ENCODE measurements around the gene CYP26C1.

CYP26C1 gene

DNA sequence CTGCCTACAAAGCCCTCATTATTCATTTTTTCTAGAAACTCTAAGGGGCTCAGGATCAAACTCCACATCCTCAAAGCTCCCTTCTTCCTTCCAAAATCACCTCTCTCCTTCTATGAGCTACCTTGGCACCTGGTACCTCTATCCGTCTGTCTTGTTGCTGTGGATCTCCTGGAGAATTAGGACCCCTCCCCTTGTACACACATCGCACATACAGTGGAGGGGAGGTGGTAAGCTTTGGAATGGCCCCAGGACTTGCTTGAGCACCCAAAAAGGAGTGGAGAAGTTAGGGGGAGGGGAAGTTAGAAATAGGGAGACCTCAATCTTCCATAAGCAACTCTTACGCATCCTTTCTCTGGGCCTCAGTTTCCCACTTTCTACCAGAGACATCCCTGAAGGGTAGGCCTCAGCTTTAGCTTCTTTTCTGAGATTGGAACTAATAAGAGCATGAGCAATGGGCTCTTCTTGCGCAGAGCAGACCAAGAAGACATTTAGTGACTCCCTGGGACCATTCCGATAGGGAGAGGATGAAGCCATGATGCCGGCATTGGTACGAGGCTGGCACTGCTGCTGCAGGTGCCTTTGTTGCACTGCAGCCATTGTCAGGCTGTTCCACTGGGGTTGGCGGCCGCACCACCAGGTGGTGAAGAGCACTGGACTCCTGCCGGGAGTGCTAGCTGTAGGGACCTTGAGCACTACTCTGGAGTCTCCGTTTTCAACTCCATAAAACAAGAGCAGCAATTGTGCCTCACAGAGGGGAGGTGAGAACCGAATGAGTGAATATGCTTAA, 4.5 kb downstream of the CYP26C1 start:
- DNase-seq: no peak

DNA sequence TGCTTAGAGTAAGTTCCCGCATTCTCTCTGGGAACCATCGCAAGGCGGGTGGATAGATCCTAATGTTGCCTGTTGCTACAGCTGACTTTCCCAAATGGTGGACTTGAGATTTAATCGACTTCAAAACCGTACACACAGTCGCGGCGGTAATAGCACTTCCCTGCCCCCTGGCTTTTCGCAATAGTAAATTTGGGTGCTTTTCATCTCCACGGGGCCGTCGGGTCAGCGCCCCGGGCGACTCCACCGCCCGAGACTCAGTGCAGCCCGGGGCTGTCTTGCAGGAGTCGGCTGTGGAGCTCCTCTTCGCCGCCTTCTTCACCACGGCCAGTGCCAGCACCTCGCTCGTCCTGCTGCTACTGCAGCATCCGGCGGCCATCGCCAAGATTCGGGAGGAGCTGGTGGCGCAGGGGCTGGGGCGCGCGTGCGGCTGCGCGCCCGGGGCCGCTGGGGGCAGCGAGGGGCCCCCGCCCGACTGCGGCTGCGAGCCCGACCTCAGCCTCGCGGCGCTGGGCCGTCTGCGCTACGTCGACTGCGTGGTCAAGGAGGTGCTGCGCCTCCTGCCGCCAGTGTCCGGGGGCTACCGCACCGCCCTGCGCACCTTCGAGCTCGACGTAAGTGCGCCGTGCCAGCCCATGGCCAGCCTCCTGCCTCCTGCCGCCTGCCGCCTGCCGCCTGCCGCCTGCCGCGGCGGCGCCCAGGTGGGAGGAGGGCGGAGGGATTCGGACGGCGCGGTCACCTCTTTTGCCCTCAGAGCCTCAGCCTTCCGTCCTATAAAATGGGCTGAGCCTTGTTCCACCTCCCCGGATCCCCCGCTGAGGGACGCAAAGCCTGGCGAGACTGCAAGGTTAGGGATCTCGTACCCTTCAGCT, 5.3 kb downstream of the CYP26C1 start:
- no peak for DNase-seq

DNA sequence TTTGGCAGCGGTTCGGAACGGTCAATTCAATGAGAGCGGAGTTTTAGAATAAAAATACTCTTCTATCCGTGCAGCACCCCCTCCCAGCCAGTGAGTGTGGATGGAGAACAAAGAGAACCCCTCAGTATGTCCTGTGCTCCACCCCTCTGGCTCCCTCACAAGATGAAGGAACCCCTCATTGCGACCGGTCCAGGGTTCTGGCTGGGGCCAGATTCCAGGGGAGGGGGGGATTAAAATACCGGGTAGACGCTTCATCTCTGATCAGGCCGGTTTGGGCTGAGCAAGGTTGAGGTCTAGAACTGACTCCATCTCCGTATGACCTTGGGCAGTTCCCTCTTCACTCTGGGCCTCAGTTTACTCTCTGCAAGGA, 5.9 kb downstream of the CYP26C1 start:
- DNase-seq: no peak

DNA sequence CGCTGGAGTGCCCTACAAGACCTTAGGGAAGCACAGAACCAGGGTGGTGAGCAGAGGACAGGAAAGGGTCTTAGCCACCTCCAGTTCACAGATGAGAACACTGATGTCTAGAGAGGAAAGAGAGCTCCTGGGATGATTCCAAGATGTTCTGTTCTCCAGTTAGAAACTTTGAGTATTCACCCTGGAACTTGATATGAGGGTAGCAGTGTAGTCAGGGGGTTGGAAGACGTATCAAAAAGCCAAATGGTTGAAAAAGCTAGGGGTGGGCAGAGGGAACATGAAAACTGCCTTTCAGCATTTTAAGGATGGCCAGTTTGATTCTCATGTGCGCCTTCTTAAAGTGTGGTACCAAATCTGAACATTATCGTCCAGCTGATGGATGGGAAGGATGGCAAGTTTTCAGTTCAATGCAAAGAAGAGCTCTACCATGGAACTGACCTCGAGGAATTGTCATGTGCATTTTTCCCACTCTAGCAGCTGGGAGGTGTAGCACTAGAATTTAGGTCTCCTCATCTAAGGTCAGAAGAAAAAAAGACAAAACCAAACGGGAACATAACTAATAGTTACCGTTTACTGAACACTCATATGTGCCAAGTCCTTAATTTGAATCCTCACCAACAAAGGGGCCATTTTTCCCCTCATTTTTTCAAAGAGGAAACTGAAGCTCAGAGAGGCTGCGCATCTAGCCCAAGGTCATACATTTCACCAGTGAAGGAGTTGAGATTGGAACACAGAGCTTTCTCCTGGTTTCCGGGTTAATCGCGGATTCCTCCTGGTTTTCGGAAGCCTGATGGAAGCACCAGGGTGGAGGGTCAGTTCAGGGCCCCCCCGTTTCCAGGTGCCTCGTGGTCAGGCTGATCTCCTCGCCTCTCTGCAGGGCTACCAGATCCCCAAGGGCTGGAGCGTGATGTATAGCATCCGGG, 7.1 kb downstream of the CYP26C1 start:
- DNase-seq: no peak

DNA sequence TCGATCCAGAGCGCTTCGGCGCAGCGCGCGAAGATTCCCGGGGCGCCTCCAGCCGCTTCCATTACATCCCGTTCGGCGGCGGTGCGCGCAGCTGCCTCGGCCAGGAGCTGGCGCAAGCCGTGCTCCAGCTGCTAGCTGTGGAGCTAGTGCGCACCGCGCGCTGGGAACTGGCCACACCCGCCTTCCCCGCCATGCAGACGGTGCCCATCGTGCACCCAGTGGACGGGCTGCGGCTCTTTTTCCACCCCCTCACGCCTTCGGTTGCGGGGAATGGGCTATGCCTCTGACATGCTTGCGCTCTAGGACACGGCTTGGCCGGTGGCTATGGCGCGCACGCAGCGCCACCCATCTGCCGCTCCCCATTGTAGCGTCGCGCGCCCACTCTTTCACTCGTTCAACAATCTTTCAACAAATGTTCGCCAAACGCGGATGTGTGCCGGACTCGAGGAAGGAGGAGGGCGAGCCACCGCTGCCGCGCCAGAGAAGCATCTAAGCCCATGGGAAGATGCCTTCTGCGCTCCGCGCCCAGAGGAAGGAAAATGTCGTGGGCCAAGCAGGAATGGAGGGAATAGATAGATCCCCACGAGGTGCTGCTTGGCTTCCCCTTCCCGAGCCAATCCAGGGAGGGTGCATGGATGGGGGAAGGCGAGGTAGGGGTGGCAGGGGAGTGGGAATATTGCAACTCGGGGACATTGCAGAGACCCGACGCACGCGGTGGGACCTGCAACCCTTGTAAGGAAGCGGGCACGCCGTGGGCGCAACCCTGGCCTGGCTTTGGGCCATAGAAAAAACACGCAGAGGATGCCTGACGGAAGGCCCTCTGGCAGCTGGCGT, 8.0 kb downstream of the CYP26C1 start:
- DNase-seq: no peak

DNA sequence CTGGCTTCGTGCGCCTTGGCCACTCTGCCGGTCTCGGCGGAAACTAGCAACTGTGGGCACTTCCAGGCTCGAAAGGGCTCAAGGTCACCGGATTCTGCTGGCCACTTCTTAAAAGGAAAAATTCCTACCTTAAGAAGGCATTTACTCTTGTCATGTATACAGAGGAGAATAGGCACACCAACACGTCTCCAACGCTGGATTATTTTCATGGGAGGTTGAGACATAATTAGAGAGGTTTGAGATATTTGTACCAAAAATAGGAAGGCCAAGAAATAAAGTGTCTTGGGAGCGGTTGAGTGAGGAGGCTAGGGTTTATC, 8.6 kb downstream of the CYP26C1 start:
- no peak for DNase-seq

DNA sequence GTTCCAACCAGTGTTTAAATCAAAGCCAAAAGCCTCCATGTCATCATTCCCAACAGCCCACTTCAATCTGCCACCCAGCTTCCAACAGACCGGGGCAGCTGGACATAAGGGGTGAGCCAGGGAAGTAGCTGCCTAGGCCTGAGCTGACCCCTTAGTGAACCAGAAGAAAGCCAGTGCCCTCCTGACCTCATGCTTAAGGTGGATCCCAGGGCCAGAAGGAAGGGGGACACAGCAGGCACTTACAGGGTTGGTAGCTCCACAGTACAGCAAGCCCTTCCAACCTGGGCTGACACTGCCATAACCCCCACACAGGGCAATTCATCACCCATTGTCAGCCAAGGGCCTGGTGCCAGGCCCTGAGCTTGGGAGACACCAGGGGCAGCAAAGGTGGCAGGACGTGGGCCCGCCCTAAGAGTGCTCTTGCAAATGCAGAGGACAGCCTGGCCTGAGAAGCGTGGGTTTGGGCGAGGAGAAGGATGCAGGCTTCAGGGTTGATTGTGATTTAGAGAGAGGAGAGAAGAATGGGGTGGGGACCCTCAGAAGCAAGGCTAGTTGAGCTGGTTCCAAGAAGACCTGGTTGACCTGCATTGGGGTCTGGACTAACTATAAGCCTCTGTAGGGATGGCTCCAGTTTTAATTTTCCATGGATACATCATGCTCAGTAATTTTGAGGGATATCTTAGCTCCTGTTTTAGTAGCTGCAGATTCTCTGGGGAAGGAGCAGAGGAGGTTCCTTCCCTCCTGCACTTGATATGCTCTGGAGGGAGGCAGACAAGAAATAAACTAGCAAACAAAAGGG, 10.0 kb downstream of the CYP26C1 start:
- DNase-seq: no peak

DNA sequence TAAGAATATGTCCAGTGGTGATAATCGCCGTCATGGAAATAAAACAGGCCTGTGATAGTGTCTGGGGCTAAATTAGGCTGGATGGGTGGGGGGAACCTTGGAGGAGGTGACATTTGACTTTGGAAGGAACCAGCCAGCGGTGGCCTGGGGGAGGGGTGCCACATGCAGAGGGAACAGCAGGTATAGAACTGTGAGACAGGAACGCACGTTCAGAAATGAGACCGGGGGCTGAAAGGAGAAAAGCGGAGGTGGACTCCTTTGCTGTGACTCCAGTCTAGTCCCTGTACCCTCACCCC, 10.5 kb downstream of the CYP26C1 start:
- DNase-seq: no peak

DNA sequence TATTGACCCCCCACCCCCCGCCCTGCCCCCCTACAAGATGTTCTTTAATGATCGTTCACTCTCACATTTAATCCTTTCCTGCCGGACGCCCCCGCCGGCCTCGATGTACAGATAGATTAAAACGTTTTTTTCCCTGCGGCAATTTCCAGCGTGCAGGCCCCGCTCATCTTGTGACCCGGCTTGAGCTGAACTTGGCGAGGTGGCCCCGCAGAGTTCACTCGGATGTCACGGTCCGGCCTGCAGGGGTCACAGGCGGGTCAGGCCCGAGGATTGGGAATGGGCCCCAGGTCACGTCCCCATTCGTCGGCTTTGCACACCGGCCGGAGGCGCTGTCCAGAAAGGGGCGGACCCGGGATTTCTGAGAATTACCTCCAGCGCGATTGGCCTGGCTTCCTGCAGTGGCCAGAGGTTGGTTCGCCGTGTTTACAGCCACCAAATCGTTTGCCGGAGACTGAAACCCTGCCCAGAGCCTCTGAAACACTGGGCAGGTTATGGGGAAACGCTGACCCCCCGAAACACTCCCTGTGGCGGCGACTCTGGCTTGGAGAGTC, 11.2 kb downstream of the CYP26C1 start:
- DNase-seq: no peak

DNA sequence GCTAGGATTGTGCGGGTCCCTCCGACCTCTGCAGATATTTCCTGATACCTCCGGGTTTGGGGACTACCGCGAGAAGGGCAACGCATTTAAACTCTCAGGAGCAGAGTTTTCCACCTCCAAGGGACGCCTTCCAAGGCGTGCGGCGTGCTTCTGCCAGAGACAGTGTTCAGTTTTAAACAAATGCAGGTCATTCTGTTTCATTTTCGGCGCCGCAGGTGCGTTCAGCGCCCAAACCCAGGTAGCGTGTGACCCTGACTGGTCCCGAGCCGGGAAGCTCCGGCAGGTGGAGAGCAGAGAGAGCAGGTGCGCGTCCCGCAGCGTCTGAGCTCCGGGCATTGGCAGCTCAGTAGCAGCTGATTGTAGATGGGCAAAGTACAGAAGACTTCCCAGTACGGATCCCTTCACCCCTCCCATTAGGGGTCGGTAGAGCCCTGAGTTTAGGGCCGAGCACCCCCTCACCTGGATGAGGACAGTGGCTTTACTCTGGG, 11.7 kb downstream of the CYP26C1 start:
- DNase-seq: no peak

DNA sequence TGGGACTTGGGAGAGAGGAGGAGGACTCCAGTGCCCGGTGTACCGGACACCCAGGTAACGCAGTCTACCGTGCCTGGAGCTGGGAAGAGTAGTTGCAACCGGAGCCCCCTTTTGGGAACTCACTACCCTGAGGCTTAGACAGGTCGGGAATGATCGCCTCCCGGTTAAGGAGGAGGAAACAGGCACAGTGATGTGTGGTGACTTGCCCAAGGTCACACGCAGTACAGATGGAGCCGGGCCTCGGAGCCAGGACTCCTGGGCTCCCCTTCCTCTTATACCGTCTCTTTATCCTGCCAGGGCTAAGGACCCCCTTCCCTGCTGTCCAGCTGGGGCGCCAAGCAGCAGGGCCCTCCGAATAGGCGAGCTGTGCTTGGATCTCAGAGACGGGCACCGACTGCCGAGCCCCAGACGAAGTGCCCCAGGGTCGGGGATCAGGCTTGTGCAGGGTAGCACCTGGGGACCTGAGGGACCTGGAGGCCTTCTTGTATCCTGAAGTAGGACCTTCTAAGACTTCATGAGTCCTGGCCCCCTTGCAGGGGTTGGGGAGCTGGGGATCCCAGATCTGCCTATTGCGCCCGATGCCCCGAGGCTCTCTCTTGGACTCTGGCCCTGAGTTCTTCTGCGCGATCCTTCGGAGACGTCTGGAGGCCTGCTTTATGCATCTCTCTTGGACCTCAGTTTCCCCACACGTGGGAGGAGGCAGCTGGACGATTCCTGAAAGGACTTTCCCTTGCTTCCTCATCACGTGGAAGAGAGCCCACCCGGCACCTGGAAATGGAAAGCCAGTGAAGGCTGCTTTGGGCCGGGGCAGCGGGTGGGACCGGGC, 12.3 kb downstream of the CYP26C1 start:
- DNase-seq: no peak

DNA sequence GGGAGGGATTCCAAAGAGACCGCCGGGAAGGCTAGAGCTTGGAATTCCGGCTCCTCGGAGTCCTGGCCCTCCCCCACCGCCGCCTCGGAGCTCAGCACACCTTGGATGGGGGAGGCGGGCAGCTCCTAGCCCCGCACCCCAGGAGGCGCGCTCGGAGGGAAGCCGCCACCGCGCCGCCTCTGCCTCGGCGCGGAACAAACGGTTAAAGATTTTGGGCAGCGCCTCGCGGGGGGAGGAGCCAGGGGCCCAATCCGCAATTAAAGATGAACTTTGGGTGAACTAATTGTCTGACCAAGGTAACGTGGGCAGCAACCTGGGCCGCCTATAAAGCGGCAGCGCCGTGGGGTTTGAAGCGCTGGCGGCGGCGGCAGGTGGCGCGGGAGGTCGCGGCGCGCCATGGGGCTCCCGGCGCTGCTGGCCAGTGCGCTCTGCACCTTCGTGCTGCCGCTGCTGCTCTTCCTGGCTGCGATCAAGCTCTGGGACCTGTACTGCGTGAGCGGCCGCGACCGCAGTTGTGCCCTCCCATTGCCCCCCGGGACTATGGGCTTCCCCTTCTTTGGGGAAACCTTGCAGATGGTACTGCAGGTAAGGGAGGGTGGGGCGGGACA, 13.0 kb downstream of the CYP26C1 start, which contains the start of gene CYP26A1:
TSS of gene CYP26A1 (plus strand) at position 355 of the 608 bp plus-strand sequence. CDS start at position 397, 42 bp downstream.
- no peak for DNase-seq

DNA sequence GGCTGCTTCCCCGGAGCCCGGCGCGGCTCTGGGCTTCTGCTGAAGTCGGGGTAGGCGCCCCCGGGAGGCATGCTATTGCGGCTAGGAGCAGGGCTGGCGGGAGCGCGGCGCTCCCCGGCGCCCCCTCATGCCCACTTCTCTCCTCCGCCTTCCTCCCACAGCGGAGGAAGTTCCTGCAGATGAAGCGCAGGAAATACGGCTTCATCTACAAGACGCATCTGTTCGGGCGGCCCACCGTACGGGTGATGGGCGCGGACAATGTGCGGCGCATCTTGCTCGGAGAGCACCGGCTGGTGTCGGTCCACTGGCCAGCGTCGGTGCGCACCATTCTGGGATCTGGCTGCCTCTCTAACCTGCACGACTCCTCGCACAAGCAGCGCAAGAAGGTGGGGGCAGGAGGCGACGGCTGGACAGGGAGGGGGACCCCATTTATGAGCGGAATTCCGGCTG, 13.6 kb downstream of the CYP26C1 start:
- no peak for DNase-seq

DNA sequence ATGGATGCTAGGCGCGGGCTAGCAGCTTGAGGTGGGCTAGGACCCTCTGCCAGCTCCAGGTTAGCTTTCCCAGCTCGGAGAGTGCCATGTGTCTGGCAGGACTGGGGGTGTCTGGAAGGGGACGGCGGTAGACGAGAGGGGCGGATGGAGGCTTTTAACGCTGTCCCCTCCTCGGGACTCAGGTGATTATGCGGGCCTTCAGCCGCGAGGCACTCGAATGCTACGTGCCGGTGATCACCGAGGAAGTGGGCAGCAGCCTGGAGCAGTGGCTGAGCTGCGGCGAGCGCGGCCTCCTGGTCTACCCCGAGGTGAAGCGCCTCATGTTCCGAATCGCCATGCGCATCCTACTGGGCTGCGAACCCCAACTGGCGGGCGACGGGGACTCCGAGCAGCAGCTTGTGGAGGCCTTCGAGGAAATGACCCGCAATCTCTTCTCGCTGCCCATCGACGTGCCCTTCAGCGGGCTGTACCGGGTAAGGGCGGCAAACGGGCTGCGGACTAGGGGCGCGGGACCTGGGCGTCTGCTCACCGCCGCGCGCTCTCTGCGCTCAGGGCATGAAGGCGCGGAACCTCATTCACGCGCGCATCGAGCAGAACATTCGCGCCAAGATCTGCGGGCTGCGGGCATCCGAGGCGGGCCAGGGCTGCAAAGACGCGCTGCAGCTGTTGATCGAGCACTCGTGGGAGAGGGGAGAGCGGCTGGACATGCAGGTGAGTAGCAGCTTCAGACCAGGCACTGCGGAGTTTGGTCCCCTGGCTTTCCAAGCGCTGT, 14.2 kb downstream of the CYP26C1 start:
- no peak for DNase-seq

DNA sequence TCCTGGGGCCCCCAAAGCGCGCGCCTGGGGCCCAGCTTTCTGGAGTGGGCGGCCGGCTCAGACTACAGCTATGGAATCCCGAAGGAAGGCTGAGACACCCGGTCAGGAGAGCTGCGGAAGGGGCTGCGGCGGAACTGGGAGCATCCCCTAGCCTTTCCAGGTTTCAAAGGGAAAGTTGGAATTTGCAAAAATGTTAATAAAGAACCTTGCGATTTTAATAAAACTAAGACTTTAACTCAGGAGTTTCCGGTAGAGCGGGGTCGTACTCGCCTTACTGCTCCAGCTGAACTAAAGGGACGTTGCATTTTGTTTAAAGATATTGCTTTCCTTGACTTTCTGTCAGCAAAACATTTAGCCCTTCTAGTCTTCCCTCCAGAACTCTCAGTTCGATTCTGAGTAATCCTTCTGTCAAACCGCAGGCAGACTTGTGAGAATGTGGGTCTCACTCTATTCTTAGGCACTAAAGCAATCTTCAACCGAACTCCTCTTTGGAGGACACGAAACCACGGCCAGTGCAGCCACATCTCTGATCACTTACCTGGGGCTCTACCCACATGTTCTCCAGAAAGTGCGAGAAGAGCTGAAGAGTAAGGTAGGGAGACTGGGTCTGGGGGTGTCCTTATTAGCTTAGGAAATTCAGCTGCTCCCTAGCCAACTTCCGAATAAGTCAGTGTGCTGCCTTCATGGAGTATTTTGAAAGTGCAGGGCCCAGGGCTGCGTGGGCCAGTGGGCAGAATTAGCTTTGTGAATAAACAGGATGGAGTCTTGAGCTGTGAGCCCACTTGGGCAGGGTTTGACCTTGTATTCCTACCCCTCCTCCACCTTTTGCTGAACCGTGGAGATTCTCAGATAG, 15.0 kb downstream of the CYP26C1 start:
- no peak for DNase-seq

DNA sequence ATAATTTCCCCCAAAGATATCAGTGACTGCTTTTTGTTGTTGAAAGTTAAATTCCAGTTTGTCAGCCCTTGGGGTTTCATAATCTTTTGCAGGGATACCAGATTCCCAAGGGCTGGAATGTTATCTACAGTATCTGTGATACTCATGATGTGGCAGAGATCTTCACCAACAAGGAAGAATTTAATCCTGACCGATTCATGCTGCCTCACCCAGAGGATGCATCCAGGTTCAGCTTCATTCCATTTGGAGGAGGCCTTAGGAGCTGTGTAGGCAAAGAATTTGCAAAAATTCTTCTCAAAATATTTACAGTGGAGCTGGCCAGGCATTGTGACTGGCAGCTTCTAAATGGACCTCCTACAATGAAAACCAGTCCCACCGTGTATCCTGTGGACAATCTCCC, 16.3 kb downstream of the CYP26C1 start:
- no peak for DNase-seq

DNA sequence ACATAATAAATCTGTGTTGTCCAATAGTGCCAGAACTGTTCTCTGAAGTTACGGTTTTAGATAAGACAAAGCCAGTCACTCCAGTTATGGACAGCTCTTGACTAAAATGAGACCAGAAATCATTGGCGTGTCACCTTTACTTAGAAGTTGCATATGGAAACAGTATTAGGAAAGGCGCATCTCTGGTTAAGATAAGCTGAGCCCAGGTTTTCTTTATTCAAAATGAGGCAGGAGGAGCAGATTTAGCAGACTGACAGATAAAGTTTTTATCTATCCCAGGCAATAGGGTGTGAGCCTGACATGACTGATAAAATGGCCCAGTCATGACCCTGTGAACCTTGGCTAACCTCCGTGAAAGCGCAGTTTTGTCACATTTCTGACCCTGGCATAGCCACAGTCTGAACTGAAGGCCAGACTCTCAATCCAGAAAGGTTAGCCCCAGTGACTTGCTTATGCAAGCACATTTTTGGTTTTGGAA, 17.3 kb downstream of the CYP26C1 start:
- DNase-seq: no peak

Measured in NCI-H1436 treated with DMSO at 0.1 percent for 48 hours (cell line).